Ovary (tissue), 3 donors: ENCODE results near the gene CASK.

Experiments
- CTCF ChIP-seq, 3 donors: fragments of 450-650 bp in 2 of 3; fragments of 200-600 bp in 1 of 3; IDR thresholded peaks; one replicate each; pipeline versions ENCODE4 v1.5.1 to v1.8.0; 2016 to 2022; ENCODE audit warnings: antibody characterized with exemption in 3 of 3, mild to moderate bottlenecking in 1 of 3
- EP300 ChIP-seq: sonication (generic); formaldehyde crosslinking; IDR thresholded peaks from one replicate; pipeline ENCODE4 v1.6.1; 2017; ENCODE audit warnings: antibody characterized with exemption
- POLR2A ChIP-seq: fragments of 450-650 bp; IDR thresholded peaks from one replicate; pipeline ENCODE4 v1.6.1; 2017; ENCODE audit warnings: antibody characterized with exemption, mild to moderate bottlenecking, moderate library complexity
- donor health status: DM: no; HTN: no; CAD: no.

DNA sequence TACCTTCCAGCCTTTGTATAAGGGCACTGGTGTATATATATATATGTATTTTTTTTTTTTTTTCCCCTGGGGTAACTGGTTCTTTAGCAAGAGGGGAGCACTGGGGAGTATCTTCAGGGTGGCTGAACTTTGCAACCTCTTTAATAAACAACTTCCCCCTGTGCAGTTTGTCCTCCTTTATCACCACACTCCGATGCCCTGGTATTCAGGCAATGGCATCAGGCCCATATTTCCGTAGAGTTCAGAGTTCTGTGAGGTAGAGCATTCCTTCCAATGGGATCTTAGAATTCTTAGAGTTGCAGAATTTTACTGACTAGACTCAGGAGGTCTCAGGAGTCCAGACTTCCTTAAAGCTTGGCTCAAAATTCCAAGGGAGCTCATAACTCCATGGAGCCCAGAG is 451.6 kb downstream of the CASK start:
- TF ChIP-seq POLR2A, result no peak
- TF ChIP-seq CTCF (IDR thresholded peaks at IDR 0.05), result no peak
- no peak for TF ChIP-seq EP300
